Measurements from ENCODE around the gene C1QA. TPM values are rescaled to one million over a fixed set of nuclear protein-coding genes. Genes with fewer than 3 reads are reported as not detected.
A peak's percentile ranks its signal among the peaks of the same experiment; 100 is the strongest.

Gene C1QA
- total RNA-seq, 8 experiments from 2014 or later, result 0.43 to 0.52 TPM; not detected in 6

DNA sequence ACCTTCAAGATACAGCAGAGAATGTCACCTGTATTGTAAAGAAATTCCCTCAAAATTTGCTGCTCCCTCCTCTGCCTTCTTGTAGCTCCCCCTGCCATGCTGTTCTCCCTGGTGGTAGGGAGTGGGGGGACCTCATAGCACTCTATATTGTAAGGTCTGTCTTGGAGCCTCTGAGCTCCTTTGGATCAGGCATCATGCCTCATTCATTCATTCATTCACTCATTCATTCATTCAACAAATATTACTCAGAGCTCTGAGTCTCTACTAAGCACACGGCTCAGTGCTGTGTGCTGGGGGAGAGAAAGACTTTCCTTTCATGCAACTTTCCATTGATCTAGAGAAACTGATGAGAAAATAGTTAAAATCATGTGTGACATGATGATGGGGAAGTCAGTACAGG lies 47.1 kb downstream of the C1QA start:
- H3K4me3 ChIP-seq, result no peak overlapping the region
- in situ Hi-C loops (cut with MboI; ENCODE audit: low pct_unique_long_range_greater_than_20kb in 2 of 9, low sequenced_read_pairs in 9 of 9, unreplicated experiment in 9 of 9), result loop anchor here in 6 of 9 experiments (25.0 kb wide), 2 partner anchors 179 to 204 kb away; no protein-coding TSS in a partner anchor
- H3K4me1 ChIP-seq (replicated peaks in 1 of 2), result peaks cover 18 to 20% of the 10 kb centered on the region in 2 donors
- no peak overlapping the region for H3K27ac ChIP-seq
- ATAC-seq (replicated peaks in 6 of 8), result no peak
- 0 to 100% (median 100%) methylated on average over 1 of the region's 1 CpG; no CpG with 5 or more reads in 7 of the 10 experiments for WGBS, 10 experiments

DNA sequence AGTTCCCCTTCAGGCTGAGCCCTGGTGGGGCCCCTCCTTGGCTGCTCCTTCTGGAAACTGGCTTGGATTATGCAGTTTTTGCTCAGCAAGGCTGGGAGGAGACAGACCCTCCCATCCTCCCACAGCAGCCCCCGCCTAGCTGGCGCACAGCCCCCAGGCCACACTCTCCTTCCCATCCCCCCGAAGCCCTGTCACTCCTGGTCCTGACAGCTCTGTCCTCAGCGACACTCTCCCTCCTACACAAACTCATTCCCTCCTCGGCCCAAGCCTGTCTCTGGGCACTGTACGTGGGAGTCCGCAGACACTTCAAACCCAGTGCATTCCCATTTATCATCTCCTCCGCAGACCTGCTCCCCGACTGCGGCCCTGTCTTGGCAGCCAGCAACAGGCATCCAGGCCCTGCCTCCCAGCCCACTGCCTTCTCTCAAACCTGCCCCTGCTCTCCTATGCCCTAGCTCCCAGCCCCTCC lies 49.2 kb downstream of the C1QA start:
- no peak overlapping the region for H3K4me3 ChIP-seq
- 37 to 40% methylated on average over 3 to 8 of the region's 10 CpGs; no CpG with 5 or more reads in 8 of the 10 experiments for WGBS, 10 experiments
- ATAC-seq (replicated peaks in 6 of 8), result peak; percentile 29 to 83 (median 72)
- no peak overlapping the region for H3K27ac ChIP-seq
- H3K4me1 ChIP-seq (replicated peaks in 1 of 2), result peaks cover 14 to 24% of the 10 kb centered on the region in 2 donors
- in situ Hi-C loops (cut with MboI; ENCODE audit: low pct_unique_long_range_greater_than_20kb in 2 of 9, low sequenced_read_pairs in 9 of 9, unreplicated experiment in 9 of 9), result loop anchor here in 6 of 9 experiments (25.0 kb wide), 2 partner anchors 177 to 202 kb away; no protein-coding TSS in a partner anchor

- no peak overlapping the region for H3K4me3 ChIP-seq
- no peak overlapping the region for H3K27ac ChIP-seq
- peaks cover 26 to 34% of the 10 kb centered on the region in 2 donors for H3K4me1 ChIP-seq (replicated peaks in 1 of 2)
- ATAC-seq (replicated peaks in 6 of 8), result no peak
- in situ Hi-C loops (cut with MboI; ENCODE audit: low pct_unique_long_range_greater_than_20kb in 2 of 9, low sequenced_read_pairs in 9 of 9, unreplicated experiment in 9 of 9), result loop anchor here in 6 of 9 experiments (25.0 kb wide), 2 partner anchors 175 to 200 kb away; no protein-coding TSS in a partner anchor
- WGBS, 10 experiments, result 40 to 100% (median 87%) methylated on average over 1 to 2 of the region's 2 CpGs; no CpG with 5 or more reads in 4 of the 10 experiments
These were observed 50.8 kb downstream of the C1QA start for GRCh38 chr1:22687191-22687590.

GRCh38 chr1:22688466-22688865 lies 52.0 kb downstream of the C1QA start:
- in situ Hi-C loops (cut with MboI; ENCODE audit: low pct_unique_long_range_greater_than_20kb in 2 of 9, low sequenced_read_pairs in 9 of 9, unreplicated experiment in 9 of 9), result loop anchor here in 6 of 9 experiments (25.0 kb wide), 2 partner anchors 174 to 199 kb away; no protein-coding TSS in a partner anchor
- Histone ChIP-seq H3K4me3 (no peak overlapping the region), H3K27ac (no peak overlapping the region), H3K4me1 (replicated peaks in 1 of 2) (peaks cover 26 to 34% of the 10 kb centered on the region in 2 donors)
- no peak for ATAC-seq (replicated peaks in 6 of 8)

Other genes starting within 250 kb of the C1QA start
- gene ZBTB40, start 184.8 kb upstream of the C1QA start, total RNA-seq, result 10 to 100 TPM in 6 of 8 experiments, 1 to 10 TPM in 2; 7.5 to 19.5 (median 12.1) TPM
- 10 to 100 TPM in 1 of 8 experiments, 1 to 10 TPM in 3, under 1 TPM in 3, not detected in 1; 0.28 to 15.0 (median 1.6) TPM for gene EPHA8, start 73.1 kb upstream of the C1QA start, total RNA-seq
- gene C1QC, start 7.0 kb downstream of the C1QA start, total RNA-seq, result under 1 TPM in 3 of 8 experiments, not detected in 5; 0.27 to 0.71 (median 0.42) TPM
- under 1 TPM in 2 of 8 experiments, not detected in 6; 0.38 to 0.61 TPM for gene C1QB, start 16.6 kb downstream of the C1QA start, total RNA-seq
- 10 to 100 TPM in 5 of 8 experiments, under 1 TPM in 3; 0.42 to 64.1 (median 41.8) TPM for gene EPHB2, start 74.2 kb downstream of the C1QA start, total RNA-seq

All from motor neuron (in vitro differentiated cells).